Stimulated activated CD8-positive, alpha-beta memory T cell treated with anti-CD3 and anti-CD28 coated beads, Interleukin-15, amount 100 ng/mL, for 1 hour (primary cell): ENCODE data around the gene CDC42BPB.

Experiments
- DNase-seq: peaks from one replicate; pipeline ENCODE4 v3.0.0-alpha.2; 2020; ENCODE audit warnings: low read depth

CDC42BPB gene

GRCh38 chr14:102944448-102945330, 112.7 kb downstream of the CDC42BPB start:
- no peak for DNase-seq

- DNase-seq: no peak
These were observed 113.4 kb downstream of the CDC42BPB start for GRCh38 chr14:102943979-102944378.

GRCh38 chr14:102943454-102943853, 113.9 kb downstream of the CDC42BPB start:
- no peak for DNase-seq

- DNase-seq: no peak
These were observed 115.3 kb downstream of the CDC42BPB start for GRCh38 chr14:102942069-102942468.

GRCh38 chr14:102941419-102942011, 115.8 kb downstream of the CDC42BPB start:
- DNase-seq: no peak

- no peak for DNase-seq
These were observed 116.5 kb downstream of the CDC42BPB start for GRCh38 chr14:102940729-102941362.

- DNase-seq: no peak
These were observed 117.4 kb downstream of the CDC42BPB start for GRCh38 chr14:102939820-102940561.

- DNase-seq: no peak
These were observed 118.0 kb downstream of the CDC42BPB start for GRCh38 chr14:102939329-102939728.

- DNase-seq: no peak
These were observed 119.2 kb downstream of the CDC42BPB start for GRCh38 chr14:102938191-102938590.

- DNase-seq: no peak
These were observed 119.8 kb downstream of the CDC42BPB start for GRCh38 chr14:102937331-102938175.

- no peak for DNase-seq
These were observed 121.6 kb downstream of the CDC42BPB start for GRCh38 chr14:102935756-102936155.

- no peak for DNase-seq
These were observed 123.6 kb downstream of the CDC42BPB start for GRCh38 chr14:102933618-102934231.

GRCh38 chr14:102932484-102933248, 124.7 kb downstream of the CDC42BPB start:
- DNase-seq: no peak

GRCh38 chr14:102931580-102932285, 125.6 kb downstream of the CDC42BPB start:
- no peak for DNase-seq

GRCh38 chr14:102930753-102931579, 126.4 kb downstream of the CDC42BPB start:
- DNase-seq: no peak

- DNase-seq: no peak
These were observed 127.1 kb downstream of the CDC42BPB start for GRCh38 chr14:102930138-102930752.

- no peak for DNase-seq
These were observed 127.9 kb downstream of the CDC42BPB start for GRCh38 chr14:102929241-102930137.
